Calu3 (cell line): Measurements from ENCODE around the gene FAF1. TPM values are rescaled to one million over a fixed set of nuclear protein-coding genes. Genes with fewer than 3 reads are reported as not detected.

ENCODE experiments used
- BruUV-seq: library from RNA; stranded (reverse); fragments of 400-500 nt; replicated peaks from 2 replicates; lab custom pipeline; 2021; lab: Mats Ljungman, UMichigan
- CTCF ChIA-PET: fragments of 300-600 bp; sonication (Branson Sonifier 250); formaldehyde crosslinking; loops from one replicate; lab custom pipeline; 2022; ENCODE audit warnings: antibody characterized with exemption; lab: Charles Lee
- DNase-seq: peaks from one replicate; pipeline ENCODE4 v3.0.0; 2022
- H3K27ac Mint-ChIP-seq: one replicate; pipeline ENCODE4 v1.8.0; 2022; ENCODE audit warnings: mixed read lengths; ENCODE audit not compliant: unreplicated experiment
- H3K27me3 Mint-ChIP-seq: one replicate; pipeline ENCODE4 v1.8.0; 2022; ENCODE audit warnings: mixed read lengths; ENCODE audit not compliant: unreplicated experiment
- H3K36me3 Mint-ChIP-seq: one replicate; pipeline ENCODE4 v1.8.0; 2022; ENCODE audit warnings: mild to moderate bottlenecking, moderate library complexity, mixed read lengths; ENCODE audit not compliant: insufficient read depth, unreplicated experiment
- H3K4me1 Mint-ChIP-seq: one replicate; pipeline ENCODE4 v1.8.0; 2022; ENCODE audit warnings: mild to moderate bottlenecking, low read depth, mixed read lengths; ENCODE audit not compliant: unreplicated experiment
- H3K4me3 Mint-ChIP-seq: one replicate; pipeline ENCODE4 v1.8.0; 2022; ENCODE audit warnings: mild to moderate bottlenecking, low read depth, moderate library complexity, mixed read lengths; ENCODE audit not compliant: unreplicated experiment
- H3K9me3 Mint-ChIP-seq: one replicate; pipeline ENCODE4 v1.8.0; 2022; ENCODE audit warnings: low read depth, mixed read lengths; ENCODE audit not compliant: unreplicated experiment
- intact Hi-C: fragments of 100-400 bp; cut with micrococcal nuclease; formaldehyde crosslinking; loops from one replicate; pipeline ENCODE4 v1.10.0; 2022; ENCODE audit not compliant: unreplicated experiment
- total RNA-seq: library from RNA; stranded (reverse); gene quantifications from 2 replicates; pipeline ENCODE4 v1.2.3, GENCODE V29; 2022
- TF ChIP-seq, protein P1 (sequence below): fragments of 200-600 bp; IDR thresholded peaks from one replicate; pipeline ENCODE4 v1.8.0; 2022; ENCODE audit warnings: antibody characterized with exemption; ENCODE audit not compliant: unreplicated experiment

Gene FAF1
- total RNA-seq, 1 experiment from 2014 or later = 104 TPM

DNA sequence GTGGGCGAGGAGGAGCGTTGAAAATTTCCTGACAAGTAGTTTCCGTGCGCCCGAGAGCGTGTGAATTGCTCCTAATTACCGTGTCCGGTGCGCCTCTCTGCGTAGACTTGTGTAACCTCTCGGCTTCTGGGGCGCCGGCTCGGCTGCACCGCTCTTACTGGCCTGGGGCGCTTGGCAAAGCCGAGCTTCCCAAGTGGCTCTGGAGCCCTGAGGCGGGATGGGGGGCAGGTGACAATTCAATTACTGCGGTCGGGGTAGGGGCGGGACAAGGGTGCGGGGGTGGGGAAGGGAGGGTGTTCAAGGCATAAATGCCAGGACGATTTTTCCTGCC, 536.4 kb downstream of the FAF1 start:
- H3K27me3 Mint-ChIP-seq = peaks cover 71% of the 10 kb centered on the region
- no peak for DNase-seq
- H3K27ac Mint-ChIP-seq = no peak overlapping the region
- H3K9me3 Mint-ChIP-seq = no peaks in the 10 kb centered on the region
- H3K4me1 Mint-ChIP-seq = peaks cover 21% of the 10 kb centered on the region
- TF ChIP-seq, protein P1, sequence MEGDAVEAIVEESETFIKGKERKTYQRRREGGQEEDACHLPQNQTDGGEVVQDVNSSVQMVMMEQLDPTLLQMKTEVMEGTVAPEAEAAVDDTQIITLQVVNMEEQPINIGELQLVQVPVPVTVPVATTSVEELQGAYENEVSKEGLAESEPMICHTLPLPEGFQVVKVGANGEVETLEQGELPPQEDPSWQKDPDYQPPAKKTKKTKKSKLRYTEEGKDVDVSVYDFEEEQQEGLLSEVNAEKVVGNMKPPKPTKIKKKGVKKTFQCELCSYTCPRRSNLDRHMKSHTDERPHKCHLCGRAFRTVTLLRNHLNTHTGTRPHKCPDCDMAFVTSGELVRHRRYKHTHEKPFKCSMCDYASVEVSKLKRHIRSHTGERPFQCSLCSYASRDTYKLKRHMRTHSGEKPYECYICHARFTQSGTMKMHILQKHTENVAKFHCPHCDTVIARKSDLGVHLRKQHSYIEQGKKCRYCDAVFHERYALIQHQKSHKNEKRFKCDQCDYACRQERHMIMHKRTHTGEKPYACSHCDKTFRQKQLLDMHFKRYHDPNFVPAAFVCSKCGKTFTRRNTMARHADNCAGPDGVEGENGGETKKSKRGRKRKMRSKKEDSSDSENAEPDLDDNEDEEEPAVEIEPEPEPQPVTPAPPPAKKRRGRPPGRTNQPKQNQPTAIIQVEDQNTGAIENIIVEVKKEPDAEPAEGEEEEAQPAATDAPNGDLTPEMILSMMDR = no peak
- CTCF ChIA-PET = no interaction called here
- intact Hi-C loops = no loop called here
- H3K4me3 Mint-ChIP-seq = no peak overlapping the region
- BruUV-seq = no TSS peak
- peaks cover 14% of the 10 kb centered on the region for H3K36me3 Mint-ChIP-seq

DNA sequence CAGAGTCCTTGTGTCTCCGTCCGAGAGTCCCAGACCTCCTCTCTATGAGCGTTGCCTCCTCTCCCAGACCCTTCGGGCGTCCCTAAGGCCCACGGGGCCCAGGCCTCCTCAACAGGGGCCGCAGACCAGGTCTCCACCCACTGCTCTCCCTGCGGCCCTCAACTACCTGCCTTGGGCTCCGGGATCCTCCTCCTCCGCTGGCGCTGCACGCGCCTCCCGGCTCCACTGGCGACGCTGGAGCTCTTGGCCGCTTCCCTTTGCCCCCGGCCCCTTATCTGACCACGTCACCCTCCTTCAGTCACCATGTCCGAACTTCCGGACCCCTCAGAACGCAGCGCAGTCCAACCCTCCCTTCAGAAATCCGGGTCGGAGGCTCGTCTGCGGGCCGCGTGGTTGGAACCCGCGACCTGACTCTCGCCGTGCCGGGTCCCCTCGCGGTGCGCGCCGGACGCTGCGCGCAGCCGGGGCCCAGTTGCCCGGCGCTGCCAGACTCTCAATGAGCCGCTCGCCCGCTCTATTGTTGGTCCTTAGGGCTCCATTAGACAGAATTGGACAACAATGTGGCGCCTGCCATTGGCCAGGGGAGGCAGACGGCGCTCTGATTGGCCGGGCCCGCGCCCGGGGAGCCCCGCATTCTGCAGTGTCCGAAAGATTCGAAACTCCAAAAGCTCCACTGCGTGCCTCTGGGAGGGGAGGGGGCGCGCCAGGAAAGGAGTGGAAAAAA, 537.0 kb downstream of the FAF1 start, which contains the start of gene DMRTA2:
Gene DMRTA2 (minus strand): TSS at position 498 of the 724 bp plus-strand sequence. CDS start 1,907 bp downstream, outside the sequence.
- CTCF ChIA-PET = no interaction called here
- peaks cover 18% of the 10 kb centered on the region for H3K4me1 Mint-ChIP-seq
- no peak for DNase-seq
- no peaks in the 10 kb centered on the region for H3K9me3 Mint-ChIP-seq
- intact Hi-C loops = no loop called here
- peaks cover 68% of the 10 kb centered on the region for H3K27me3 Mint-ChIP-seq
- H3K27ac Mint-ChIP-seq = no peak within 1 kb of the TSS
- H3K36me3 Mint-ChIP-seq = peaks cover 20% of the 10 kb centered on the region
- TF ChIP-seq, protein P1 = no peak
- H3K4me3 Mint-ChIP-seq = no peak within 1 kb of the TSS
- no TSS peak for BruUV-seq

DNA sequence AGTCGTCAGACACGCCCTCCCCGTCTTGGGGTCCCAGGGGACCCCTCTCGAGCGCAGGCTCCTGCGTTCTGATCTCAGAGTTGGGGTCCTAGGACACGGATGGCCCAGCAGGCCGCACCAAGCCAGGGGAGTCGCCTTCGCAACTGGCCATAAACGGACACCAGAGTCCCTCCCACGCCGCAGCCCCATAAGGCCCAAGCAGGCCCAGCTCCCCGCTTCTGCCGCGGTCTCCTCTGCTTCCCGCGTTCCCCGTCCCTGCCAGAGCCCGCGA, 537.5 kb downstream of the FAF1 start:
- CTCF ChIA-PET = no interaction called here
- H3K4me1 Mint-ChIP-seq = peaks cover 13% of the 10 kb centered on the region
- intact Hi-C loops = no loop called here
- no TSS peak for BruUV-seq
- TF ChIP-seq, protein P1 = no peak
- no peak overlapping the region for H3K4me3 Mint-ChIP-seq
- no peaks in the 10 kb centered on the region for H3K9me3 Mint-ChIP-seq
- DNase-seq = no peak
- no peak overlapping the region for H3K27ac Mint-ChIP-seq
- H3K27me3 Mint-ChIP-seq = peaks cover 68% of the 10 kb centered on the region
- peaks cover 21% of the 10 kb centered on the region for H3K36me3 Mint-ChIP-seq

DNA sequence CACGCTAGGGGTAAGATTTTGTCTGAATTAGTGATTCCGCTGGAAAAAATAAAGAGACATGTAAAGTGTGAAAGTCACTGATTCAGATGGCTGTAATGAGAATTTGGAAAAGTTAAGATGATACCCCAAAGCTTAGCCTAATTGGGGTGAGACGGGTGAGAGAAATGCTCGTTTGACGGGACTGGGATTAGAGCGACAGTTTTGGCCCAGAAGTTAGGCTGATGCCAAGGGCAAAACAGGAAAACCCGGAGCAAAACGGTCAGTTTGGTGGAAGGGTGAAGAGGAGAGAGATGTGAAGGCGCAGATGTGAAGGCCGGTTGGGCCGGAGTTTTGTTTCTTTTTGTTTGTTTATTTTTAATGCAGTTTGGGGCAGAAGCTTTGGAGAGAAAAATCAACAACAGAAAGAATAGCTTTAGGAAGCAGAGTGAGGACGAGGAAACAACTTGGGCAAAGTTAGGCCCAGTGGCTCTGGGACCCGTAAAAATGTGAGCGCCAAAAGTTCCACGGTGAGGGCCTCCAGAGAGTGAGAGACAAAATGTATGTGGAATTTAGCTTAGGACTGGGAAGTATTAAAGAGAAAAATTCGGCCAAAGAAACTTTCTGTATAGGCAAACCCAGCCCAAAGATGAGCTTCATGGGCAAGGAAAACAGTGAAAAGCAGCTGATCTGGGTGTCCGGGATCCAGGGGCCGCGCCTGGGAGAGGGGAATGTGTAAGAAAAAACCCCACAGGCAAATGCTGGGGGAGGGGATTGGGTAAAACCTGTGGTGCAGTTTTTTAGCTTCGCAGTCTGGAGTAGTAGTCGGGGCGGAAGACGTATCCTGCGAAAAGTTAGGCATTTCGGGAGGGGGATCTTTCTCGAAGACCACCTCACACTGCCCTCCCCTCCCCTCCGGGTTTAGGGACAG, 538.0 kb downstream of the FAF1 start:
- Mint-ChIP-seq H3K4me3 (no peak overlapping the region), H3K36me3 (peaks cover 15% of the 10 kb centered on the region), H3K9me3 (no peaks in the 10 kb centered on the region), H3K4me1 (peaks cover 8% of the 10 kb centered on the region), H3K27me3 (peaks cover 68% of the 10 kb centered on the region), H3K27ac (no peak overlapping the region)
- BruUV-seq = no TSS peak
- TF ChIP-seq, protein P1 = no peak
- CTCF ChIA-PET = no interaction called here
- intact Hi-C loops = no loop called here
- DNase-seq = no peak
